ENCODE measurements around the gene ALDOC.

Gene ALDOC

GRCh38 chr17:28540231-28540630, 36.5 kb downstream of the ALDOC start:
- no peak for TF ChIP-seq ZNF274 (IDR thresholded peaks at IDR 0.05; ENCODE audit: low read depth, low read length)
- H3K4me3 ChIP-seq (ENCODE audit: low read length), result no peak overlapping the region

GRCh38 chr17:28538296-28538895, 38.3 kb downstream of the ALDOC start:
- TF ChIP-seq ZNF274 (IDR thresholded peaks at IDR 0.05; ENCODE audit: low read depth, low read length), result no peak
- no peak overlapping the region for H3K4me3 ChIP-seq (ENCODE audit: low read length)

- no peak for TF ChIP-seq ZNF274 (IDR thresholded peaks at IDR 0.05; ENCODE audit: low read depth, low read length)
- H3K4me3 ChIP-seq (ENCODE audit: low read length), result no peak overlapping the region
Measured at GRCh38 chr17:28537219-28537610, 39.5 kb downstream of the ALDOC start.

GRCh38 chr17:28536532-28537218, 40.0 kb downstream of the ALDOC start:
- no peak overlapping the region for H3K4me3 ChIP-seq (ENCODE audit: low read length)
- no peak for TF ChIP-seq ZNF274 (IDR thresholded peaks at IDR 0.05; ENCODE audit: low read depth, low read length)

- TF ChIP-seq ZNF274 (IDR thresholded peaks at IDR 0.05; ENCODE audit: low read depth, low read length), result no peak
- no peak overlapping the region for H3K4me3 ChIP-seq (ENCODE audit: low read length)
Measured at GRCh38 chr17:28534740-28535375, 41.8 kb downstream of the ALDOC start.

- H3K4me3 ChIP-seq (ENCODE audit: low read length), result no peak overlapping the region
- no peak for TF ChIP-seq ZNF274 (IDR thresholded peaks at IDR 0.05; ENCODE audit: low read depth, low read length)
Measured at GRCh38 chr17:28533091-28533807, 43.4 kb downstream of the ALDOC start.

GRCh38 chr17:28532050-28532960, 44.4 kb downstream of the ALDOC start:
- no peak for TF ChIP-seq ZNF274 (IDR thresholded peaks at IDR 0.05; ENCODE audit: low read depth, low read length)
- H3K4me3 ChIP-seq (ENCODE audit: low read length), result no peak overlapping the region

GRCh38 chr17:28530926-28531325, 45.8 kb downstream of the ALDOC start:
- H3K4me3 ChIP-seq (ENCODE audit: low read length), result no peak overlapping the region
- TF ChIP-seq ZNF274 (IDR thresholded peaks at IDR 0.05; ENCODE audit: low read depth, low read length), result no peak

GRCh38 chr17:28530250-28530649, 46.4 kb downstream of the ALDOC start:
- no peak for TF ChIP-seq ZNF274 (IDR thresholded peaks at IDR 0.05; ENCODE audit: low read depth, low read length)
- H3K4me3 ChIP-seq (ENCODE audit: low read length), result no peak overlapping the region

GRCh38 chr17:28529013-28529400, 47.7 kb downstream of the ALDOC start:
- no peak for TF ChIP-seq ZNF274 (IDR thresholded peaks at IDR 0.05; ENCODE audit: low read depth, low read length)
- H3K4me3 ChIP-seq (ENCODE audit: low read length), result no peak overlapping the region

- TF ChIP-seq ZNF274 (IDR thresholded peaks at IDR 0.05; ENCODE audit: low read depth, low read length), result no peak
- no peak overlapping the region for H3K4me3 ChIP-seq (ENCODE audit: low read length)
Measured at GRCh38 chr17:28528327-28529012, 48.2 kb downstream of the ALDOC start.

- TF ChIP-seq ZNF274 (IDR thresholded peaks at IDR 0.05; ENCODE audit: low read depth, low read length), result no peak
- no peak overlapping the region for H3K4me3 ChIP-seq (ENCODE audit: low read length)
Measured at GRCh38 chr17:28527859-28528258, 48.8 kb downstream of the ALDOC start.

- no peak for TF ChIP-seq ZNF274 (IDR thresholded peaks at IDR 0.05; ENCODE audit: low read depth, low read length)
- H3K4me3 ChIP-seq (ENCODE audit: low read length), result no peak overlapping the region
Measured at GRCh38 chr17:28527181-28527681, 49.5 kb downstream of the ALDOC start.
